Activated naive CD8-positive, alpha-beta T cell treated with anti-CD3 and anti-CD28 coated beads, Interleukin-2, amount 10 ng/mL, durations not matched to agents 7 days and 5 days (primary cell): Measurements from ENCODE around the gene SNN. TPM values are rescaled to one million over a fixed set of nuclear protein-coding genes. Genes with fewer than 3 reads are reported as not detected.

ENCODE experiments used
- ATAC-seq: fragments of 150-1000 bp; cut with Tn5 transposase; one replicate; pipeline ENCODE4 v1.10.0; 2021; ENCODE audit warnings: low read depth, moderate library complexity
- POLR2A ChIA-PET: fragments of 350-600 bp; sonication (Branson Sonifier 250); formaldehyde crosslinking; loops from one replicate; lab custom pipeline; 2021; ENCODE audit warnings: antibody characterized with exemption; lab: Charles Lee
- DNase-seq: peaks from one replicate; pipeline ENCODE4 v3.0.0; 2021
- H3K27ac Mint-ChIP-seq: one replicate; pipeline ENCODE4 v1.8.0; 2022; ENCODE audit warnings: mild to moderate bottlenecking, mixed read lengths
- H3K27me3 Mint-ChIP-seq: one replicate; pipeline ENCODE4 v1.8.0; 2022; ENCODE audit warnings: mild to moderate bottlenecking, moderate library complexity, mixed read lengths
- H3K36me3 Mint-ChIP-seq: one replicate; pipeline ENCODE4 v1.8.0; 2021; ENCODE audit warnings: mild to moderate bottlenecking, mixed read lengths
- H3K4me1 Mint-ChIP-seq: one replicate; pipeline ENCODE4 v1.8.0; 2021; ENCODE audit warnings: mixed read lengths
- H3K4me3 Mint-ChIP-seq: one replicate; pipeline ENCODE4 v1.8.0; 2022; ENCODE audit warnings: mild to moderate bottlenecking, moderate library complexity, mixed read lengths
- H3K9me3 Mint-ChIP-seq: one replicate; pipeline ENCODE4 v1.8.0; 2021; ENCODE audit warnings: mixed read lengths
- total RNA-seq, 2 experiments: library from RNA; stranded (reverse); gene quantifications; one replicate each; pipeline ENCODE4 v1.2.3, GENCODE V29; 2021

Gene SNN
- total RNA-seq, 2 experiments from 2014 or later = 30.1 to 31.8 TPM

DNA sequence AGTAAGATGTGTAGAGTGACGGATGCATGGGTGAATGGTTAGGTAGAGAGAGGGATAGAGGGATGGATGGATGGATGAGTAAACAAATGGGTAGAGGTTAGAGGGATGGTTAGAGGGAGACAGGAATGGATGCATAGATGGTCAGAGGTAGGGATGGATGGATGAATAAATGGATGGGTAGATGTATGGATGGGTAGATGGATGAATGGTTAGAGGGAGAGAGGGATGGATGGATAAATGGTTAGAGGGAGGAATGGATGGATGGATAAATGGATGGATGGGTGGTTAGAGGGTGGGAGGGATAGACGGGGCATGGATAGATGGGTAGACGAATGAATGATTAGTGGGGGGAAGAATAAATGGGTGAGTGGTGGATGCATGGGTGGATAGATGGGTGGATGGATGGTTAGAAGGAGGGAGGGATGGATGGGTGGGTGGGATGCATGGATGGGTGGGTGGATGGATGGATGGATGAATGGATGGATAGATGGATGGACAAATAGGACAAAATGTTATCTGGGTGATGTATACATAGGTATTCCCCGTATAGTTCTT is 29.2 kb upstream of the SNN start:
- DNase-seq = no peak
- no peak for ATAC-seq
- Mint-ChIP-seq H3K4me1 (peaks cover 9% of the 10 kb centered on the region), H3K36me3 (no peaks in the 10 kb centered on the region), H3K27me3 (peaks cover 15% of the 10 kb centered on the region), H3K27ac (no peak overlapping the region), H3K4me3 (no peak overlapping the region), H3K9me3 (no peaks in the 10 kb centered on the region)
- POLR2A ChIA-PET = no interaction called here

DNA sequence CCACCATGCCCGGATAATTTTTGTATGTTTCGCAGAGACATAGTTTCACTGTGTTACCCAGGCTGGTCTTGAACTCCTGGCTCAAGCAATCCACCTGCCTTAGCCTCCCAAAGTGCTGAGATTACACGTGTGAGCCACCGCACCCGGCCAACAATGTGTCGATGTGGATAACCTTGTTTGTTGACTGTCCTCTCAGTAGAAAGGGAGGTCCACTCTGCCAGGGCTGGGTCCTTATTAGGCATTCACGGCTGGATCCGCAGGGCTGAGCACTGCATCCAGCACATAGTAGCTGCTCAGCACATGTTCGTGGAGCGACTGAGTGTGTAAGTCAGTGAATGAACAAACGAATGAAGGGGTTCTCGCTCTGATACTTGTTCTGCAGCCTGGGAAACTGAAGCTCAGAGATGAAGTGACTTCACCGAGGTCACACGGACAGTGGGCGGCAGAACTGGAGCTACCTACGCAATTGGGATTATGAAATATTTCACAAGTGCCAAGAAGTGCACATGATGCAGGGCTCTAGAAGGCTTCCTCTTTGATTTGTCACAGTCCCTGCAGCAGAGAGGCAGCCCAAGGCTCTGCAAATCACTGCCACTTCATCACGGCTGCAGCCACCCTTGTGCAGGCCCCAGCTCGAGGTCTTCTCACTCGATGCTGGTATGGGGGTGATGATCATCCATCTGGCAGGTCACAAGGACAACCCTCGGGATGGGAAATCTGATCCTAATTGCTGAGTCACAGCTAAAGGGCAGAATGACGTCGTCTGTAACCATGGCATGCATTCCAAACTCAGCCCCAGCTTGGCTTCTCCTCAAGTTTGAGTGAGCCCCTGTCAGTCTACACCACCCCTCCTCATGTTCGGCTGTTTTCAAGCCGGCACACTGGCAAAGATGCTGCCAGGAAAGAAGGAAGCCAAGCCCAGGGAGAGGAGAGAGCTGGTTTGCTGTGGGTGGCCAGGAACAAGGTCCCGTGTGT is 28.0 kb upstream of the SNN start:
- H3K36me3 Mint-ChIP-seq = no peaks in the 10 kb centered on the region
- no peak for DNase-seq
- ATAC-seq = no peak
- no peaks in the 10 kb centered on the region for H3K9me3 Mint-ChIP-seq
- H3K4me3 Mint-ChIP-seq = no peak overlapping the region
- POLR2A ChIA-PET = interaction anchor here (0.5 to 1.1 kb wide), 3 partner anchors 19 to 101 kb away, joined by 3 to 5 read pairs (median 4); partner anchors contain the start of gene LITAF
- H3K27me3 Mint-ChIP-seq = peaks cover 14% of the 10 kb centered on the region
- peaks cover 7% of the 10 kb centered on the region for H3K4me1 Mint-ChIP-seq
- no peak overlapping the region for H3K27ac Mint-ChIP-seq

DNA sequence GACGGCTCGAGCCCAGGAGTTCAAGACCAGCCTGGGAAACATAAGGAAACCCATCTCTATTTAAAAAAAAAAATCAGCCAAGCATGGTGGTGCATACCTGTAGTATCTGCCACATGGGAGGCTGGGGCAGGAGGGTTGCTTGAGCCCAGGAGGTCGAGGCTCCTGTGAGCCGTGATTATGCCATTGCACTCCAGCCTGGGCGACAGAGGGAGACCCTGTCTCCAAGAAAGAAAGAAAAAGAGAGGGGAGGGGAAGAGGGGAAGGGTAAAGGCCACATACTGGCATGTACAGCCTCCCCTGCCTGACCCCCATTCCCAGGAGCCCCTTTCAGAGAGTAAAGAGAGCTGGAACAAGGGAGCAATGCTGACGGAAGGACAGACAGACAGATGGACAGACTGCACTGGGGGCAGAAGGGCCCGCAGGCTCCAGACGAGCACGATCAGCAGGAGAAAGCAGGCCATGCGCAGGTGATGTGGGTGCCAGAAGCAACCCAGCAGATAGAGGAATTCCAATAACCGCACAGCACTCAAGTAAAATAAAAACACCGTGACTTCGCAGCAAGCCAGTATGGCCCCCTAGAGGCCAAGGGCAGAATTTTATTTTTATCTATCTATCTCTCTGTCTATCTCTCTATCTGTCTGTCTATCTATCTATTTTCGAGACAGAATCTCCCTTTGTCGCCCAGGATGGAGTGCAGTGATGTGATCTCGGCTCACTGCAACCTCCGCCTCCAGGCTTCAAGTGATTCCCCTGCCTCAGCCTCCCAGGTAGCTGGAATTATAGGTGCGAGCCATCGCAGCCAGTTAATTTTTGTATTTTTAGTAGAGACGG is 27.1 kb upstream of the SNN start:
- Mint-ChIP-seq H3K27ac (no peak overlapping the region), H3K4me3 (no peak overlapping the region), H3K4me1 (peaks cover 7% of the 10 kb centered on the region), H3K9me3 (no peaks in the 10 kb centered on the region), H3K27me3 (peaks cover 7% of the 10 kb centered on the region), H3K36me3 (no peaks in the 10 kb centered on the region)
- ATAC-seq (peak; percentile 61), DNase-seq (no peak)
- POLR2A ChIA-PET = interaction anchor here (0.8 to 1.1 kb wide), 2 partner anchors 20 to 54 kb away, joined by 3 to 4 read pairs; partner anchors contain the start of gene LITAF

DNA sequence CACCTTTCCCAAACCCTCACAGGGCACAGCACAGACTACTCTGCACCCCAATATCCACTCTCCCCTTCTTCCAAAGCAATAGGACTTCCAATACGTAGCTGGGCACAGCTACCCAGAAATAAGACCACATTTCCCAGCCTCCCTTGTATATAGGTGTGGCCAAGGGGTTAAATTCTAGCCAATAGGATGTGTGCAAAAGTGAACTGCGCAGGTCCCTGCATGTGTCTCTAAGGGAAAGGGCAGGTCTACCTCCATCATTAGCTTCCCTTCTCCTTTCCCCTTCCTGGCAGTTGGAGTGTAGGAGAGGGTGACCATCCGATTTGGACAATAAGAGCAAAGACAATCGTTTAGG is 25.5 kb upstream of the SNN start:
- Mint-ChIP-seq H3K27ac (no peak overlapping the region), H3K4me1 (peaks cover 7% of the 10 kb centered on the region), H3K4me3 (no peak overlapping the region), H3K36me3 (no peaks in the 10 kb centered on the region), H3K9me3 (no peaks in the 10 kb centered on the region), H3K27me3 (peaks cover 7% of the 10 kb centered on the region)
- POLR2A ChIA-PET = interaction anchor here (0.6 to 0.8 kb wide), 2 partner anchors 21 to 263 kb away, joined by 3 to 5 read pairs; no protein-coding TSS in a partner anchor
- DNase-seq (no peak), ATAC-seq (no peak)

DNA sequence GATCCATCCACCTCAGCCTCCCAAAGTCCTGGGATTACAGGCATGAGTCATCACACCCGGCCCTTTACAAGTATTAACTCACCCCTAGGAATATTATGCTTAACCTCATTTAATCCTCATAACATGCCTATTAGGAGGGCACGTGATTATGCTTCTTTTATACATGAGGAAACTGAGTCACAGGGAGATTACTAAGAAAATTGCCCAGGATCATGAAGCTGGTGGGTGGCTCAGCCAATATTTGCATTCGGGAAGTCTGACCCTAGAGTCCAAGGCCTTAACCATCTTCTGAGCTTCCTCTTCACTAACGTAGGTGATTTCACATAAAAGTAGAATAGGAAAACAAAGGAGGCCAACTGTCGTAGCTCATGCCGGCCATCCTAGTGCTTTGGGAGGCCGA is 19.0 kb upstream of the SNN start:
- POLR2A ChIA-PET = no interaction called here
- H3K9me3 Mint-ChIP-seq = no peaks in the 10 kb centered on the region
- peaks cover 16% of the 10 kb centered on the region for H3K27me3 Mint-ChIP-seq

DNA sequence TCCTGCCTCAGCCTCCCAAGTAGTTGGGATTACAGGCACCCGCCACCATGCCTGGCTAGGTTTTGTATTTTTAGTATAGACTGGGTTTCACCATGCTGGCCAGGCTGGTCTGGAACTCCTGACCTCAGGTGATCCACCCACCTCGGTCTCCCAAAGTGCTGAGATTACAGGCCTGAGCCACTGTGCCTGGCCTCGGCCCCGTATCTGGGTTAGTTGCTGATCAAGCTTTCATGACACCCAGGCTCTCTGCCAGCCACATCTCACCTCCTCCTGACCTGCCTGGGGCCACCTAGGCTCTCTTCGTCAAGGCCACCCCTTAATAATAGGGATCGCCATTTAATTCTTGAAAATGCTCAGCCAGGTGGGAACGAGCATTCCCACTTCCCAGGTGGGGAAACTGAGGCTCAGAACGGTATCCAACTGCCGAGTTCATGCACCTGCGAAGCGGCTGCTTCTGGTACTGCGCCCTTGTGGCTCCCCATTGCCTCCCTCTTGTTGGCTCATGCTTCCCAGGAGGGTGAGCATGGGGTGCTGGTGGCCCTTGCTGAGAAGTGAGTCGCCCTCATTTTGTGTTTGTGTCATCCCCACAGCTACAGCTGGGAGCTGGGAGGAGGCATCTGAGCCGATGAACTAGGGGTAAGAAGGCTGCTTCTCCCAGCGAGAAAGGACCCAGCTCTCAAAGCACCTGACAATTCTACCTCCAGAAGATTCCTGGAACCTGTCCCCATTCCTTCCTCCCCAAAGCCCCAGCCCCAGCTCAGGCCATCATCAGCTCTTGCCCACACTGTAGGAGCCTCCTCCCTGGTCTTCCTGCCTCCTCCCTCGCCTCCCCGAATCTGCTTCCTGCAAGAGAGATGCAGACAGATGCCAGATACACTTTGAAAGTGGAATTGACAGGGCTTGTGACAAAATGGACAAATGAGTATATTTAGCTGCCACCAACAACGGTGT is 17.3 kb upstream of the SNN start:
- no peak for ATAC-seq
- H3K9me3 Mint-ChIP-seq = no peaks in the 10 kb centered on the region
- H3K27ac Mint-ChIP-seq = no peak overlapping the region
- peaks cover 13% of the 10 kb centered on the region for H3K4me1 Mint-ChIP-seq
- H3K4me3 Mint-ChIP-seq = no peak overlapping the region
- no peak for DNase-seq
- POLR2A ChIA-PET = no interaction called here
- no peaks in the 10 kb centered on the region for H3K36me3 Mint-ChIP-seq
- peaks cover 16% of the 10 kb centered on the region for H3K27me3 Mint-ChIP-seq

More for the DNA sequence above, 19.0 kb upstream of the SNN start:
- ATAC-seq (no peak), DNase-seq (no peak)
- H3K4me3 Mint-ChIP-seq = no peak overlapping the region
- no peaks in the 10 kb centered on the region for H3K36me3 Mint-ChIP-seq
- peaks cover 6% of the 10 kb centered on the region for H3K4me1 Mint-ChIP-seq
- H3K27ac Mint-ChIP-seq = no peak overlapping the region

DNA sequence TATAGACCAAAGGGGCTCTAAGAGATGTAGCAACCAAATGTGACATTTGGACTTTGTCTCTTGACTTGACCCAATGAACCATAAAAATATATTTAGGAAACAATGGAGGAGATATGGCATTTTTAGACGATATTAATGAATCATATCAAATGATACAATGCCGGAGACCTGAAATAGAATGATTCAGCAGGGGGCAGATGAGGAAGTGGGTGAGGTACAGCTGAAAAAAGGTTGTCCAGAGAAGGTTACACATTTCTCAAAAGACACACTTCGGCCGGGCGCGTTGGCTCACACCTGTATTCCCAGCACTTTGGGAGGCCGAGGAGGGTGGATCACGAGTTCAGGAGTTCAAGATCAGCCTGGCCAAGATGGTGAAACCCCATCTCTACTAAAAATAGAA is 16.5 kb upstream of the SNN start:
- no peak overlapping the region for H3K4me3 Mint-ChIP-seq
- H3K4me1 Mint-ChIP-seq = peaks cover 13% of the 10 kb centered on the region
- ATAC-seq (no peak), DNase-seq (no peak)
- H3K27ac Mint-ChIP-seq = no peak overlapping the region
- POLR2A ChIA-PET = no interaction called here
- peaks cover 16% of the 10 kb centered on the region for H3K27me3 Mint-ChIP-seq
- H3K36me3 Mint-ChIP-seq = no peaks in the 10 kb centered on the region
- no peaks in the 10 kb centered on the region for H3K9me3 Mint-ChIP-seq

DNA sequence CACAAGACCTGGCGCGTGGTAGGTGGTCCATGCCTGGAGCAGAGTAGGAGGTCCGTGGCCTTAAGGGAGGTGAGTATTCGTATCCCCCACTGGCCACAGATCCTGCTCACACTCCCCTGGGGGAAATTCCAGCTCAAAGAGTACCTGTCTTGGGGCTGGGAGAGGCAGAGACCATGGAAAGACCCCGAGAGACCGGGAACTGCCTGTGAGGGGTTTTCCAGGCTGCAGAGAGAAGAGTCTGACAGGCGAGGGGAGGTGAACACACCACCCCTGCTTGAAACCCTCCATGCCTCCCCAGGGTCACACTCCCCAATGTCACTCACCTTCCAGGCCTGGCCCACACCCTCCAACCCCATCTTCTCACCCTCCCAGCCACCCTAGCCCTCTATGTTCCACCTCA is 12.6 kb upstream of the SNN start:
- Mint-ChIP-seq H3K4me3 (no peak overlapping the region), H3K9me3 (no peaks in the 10 kb centered on the region), H3K36me3 (no peaks in the 10 kb centered on the region), H3K27ac (no peak overlapping the region), H3K4me1 (peaks cover 13% of the 10 kb centered on the region), H3K27me3 (peaks cover 18% of the 10 kb centered on the region)
- DNase-seq (no peak), ATAC-seq (no peak)
- POLR2A ChIA-PET = interaction anchor here (1.3 kb wide), 1 partner anchor 70 kb away, joined by 3 read pairs; no protein-coding TSS in a partner anchor

DNA sequence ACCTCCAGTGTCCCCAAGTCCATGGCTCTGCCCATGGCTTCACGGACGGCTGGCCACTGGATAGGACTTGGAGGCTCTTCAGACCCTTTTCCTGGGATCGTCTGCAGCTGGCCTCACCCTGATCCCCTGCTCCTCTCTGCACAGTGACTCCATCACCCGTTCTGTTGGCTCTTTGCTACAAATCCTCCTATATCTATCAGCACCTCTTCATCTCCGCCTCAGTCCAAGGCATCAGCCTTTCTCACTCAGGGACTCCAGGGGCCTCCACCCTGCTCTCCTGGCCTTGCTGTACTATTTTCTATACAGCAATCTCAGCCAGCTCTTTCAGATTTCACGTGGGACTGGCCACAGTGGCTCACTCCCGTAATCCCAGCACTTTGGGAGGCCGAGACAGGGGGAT is 10.7 kb upstream of the SNN start:
- Mint-ChIP-seq H3K4me1 (peaks cover 13% of the 10 kb centered on the region), H3K27ac (no peak overlapping the region), H3K4me3 (no peak overlapping the region), H3K9me3 (no peaks in the 10 kb centered on the region), H3K36me3 (no peaks in the 10 kb centered on the region), H3K27me3 (peaks cover 10% of the 10 kb centered on the region)
- no peak for ATAC-seq
- POLR2A ChIA-PET = no interaction called here
- no peak for DNase-seq

DNA sequence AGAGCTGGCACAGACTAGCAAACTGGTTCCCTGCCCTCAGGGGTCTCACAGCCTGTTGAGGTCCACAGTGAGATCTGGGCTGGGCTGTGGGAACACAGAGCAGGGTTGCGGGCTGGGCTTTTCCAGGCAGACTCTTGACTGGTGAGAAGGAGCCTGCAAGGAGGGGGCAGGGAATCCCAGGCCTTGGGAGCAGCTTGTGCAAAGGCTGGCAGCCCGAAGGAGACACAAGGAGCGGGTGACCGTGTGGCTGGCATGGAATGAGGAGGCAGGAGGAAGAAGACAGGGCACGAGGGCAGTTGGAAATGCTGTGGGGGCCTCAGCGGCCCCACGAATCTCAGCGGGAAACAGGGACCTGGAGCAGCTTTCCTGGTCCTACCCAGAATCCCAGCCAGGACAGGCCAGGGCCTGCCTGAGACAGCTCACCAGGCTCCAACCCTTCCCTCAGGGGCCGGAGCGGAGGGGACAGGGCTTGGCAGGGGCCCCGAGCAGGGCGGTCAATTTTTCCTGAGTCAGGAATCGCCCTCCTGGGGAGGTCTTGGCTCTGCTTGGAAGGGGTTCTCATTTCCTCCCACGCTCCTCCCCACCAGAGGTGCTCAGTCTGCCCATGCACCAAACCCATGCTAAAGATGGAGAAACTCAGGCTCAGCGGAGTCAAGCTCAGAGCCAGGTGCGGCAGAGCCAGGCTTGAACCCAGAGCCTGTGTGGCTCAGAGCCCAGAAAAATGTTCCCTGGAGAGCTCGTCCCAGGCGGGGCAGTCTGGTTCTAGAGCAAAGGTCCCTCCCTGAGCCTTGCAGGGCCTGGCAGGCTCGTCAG is 9.2 kb upstream of the SNN start:
- ATAC-seq = no peak
- Mint-ChIP-seq H3K4me1 (peaks cover 13% of the 10 kb centered on the region), H3K9me3 (no peaks in the 10 kb centered on the region), H3K27me3 (peaks cover 5% of the 10 kb centered on the region), H3K36me3 (no peaks in the 10 kb centered on the region), H3K4me3 (no peak overlapping the region), H3K27ac (no peak overlapping the region)
- DNase-seq = no peak
- POLR2A ChIA-PET = interaction anchor here (0.6 to 1.4 kb wide), 5 partner anchors 8 to 146 kb away, joined by 3 to 5 read pairs (median 3); no protein-coding TSS in a partner anchor

DNA sequence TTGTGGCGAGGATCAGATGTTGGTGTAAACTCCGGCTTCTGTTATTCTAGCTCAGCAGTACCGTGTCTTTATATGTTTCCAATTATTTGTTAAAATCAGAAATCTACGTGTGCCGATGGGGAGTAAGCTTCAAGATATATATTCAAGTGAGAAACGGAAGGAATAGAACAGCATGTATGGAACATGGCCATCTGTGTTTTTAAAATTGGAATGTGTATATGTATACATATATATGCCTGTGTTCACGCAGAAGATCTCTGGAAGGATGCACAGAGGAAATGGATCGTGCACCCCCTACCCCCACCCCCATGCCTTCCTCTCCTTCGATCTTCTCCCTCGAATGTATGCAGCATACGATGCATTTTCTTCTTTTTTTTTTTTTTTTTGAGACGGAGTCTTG is 7.7 kb upstream of the SNN start:
- Mint-ChIP-seq H3K9me3 (no peaks in the 10 kb centered on the region), H3K27me3 (peaks cover 2% of the 10 kb centered on the region), H3K4me1 (peaks cover 17% of the 10 kb centered on the region), H3K36me3 (no peaks in the 10 kb centered on the region), H3K27ac (no peak overlapping the region), H3K4me3 (no peak overlapping the region)
- POLR2A ChIA-PET = interaction anchor here (0.7 kb wide), 1 partner anchor 30 kb away, joined by 5 read pairs; no protein-coding TSS in a partner anchor
- DNase-seq (no peak), ATAC-seq (no peak)

DNA sequence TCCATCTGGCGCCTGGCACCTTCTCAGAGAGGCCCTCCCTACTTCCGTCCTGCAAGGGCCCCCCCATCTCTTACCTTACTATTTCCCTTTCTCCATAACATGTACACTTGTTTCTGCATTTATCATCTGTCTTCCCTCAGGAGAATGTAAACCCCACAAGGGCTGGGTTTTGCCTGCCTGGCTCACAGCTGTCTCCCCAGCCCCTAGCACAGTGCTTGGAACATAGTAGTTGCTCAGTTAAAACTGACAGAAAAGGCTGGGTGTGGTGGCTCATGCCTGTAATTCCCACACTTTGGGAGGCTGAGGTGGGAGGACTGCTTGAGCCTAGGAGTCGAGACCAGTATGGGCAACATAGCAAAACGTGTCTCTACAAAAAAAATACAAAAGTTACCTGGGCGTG is 5.7 kb upstream of the SNN start:
- no peaks in the 10 kb centered on the region for H3K9me3 Mint-ChIP-seq
- DNase-seq (no peak), ATAC-seq (no peak)
- H3K27ac Mint-ChIP-seq = no peak overlapping the region
- no peaks in the 10 kb centered on the region for H3K36me3 Mint-ChIP-seq
- H3K27me3 Mint-ChIP-seq = peaks cover 2% of the 10 kb centered on the region
- peaks cover 26% of the 10 kb centered on the region for H3K4me1 Mint-ChIP-seq
- no peak overlapping the region for H3K4me3 Mint-ChIP-seq
- POLR2A ChIA-PET = no interaction called here
